GM18870 (cell line): ENCODE measurements around the gene VPS13A.
"Not testable (repeated sequence)": the region's sequence is repeated elsewhere in the genome, so short reads cannot be mapped to it uniquely, and the experiment has no call there.

Source experiments
- ATAC-seq: cut with Tn5 transposase; IDR thresholded peaks from one replicate; pipeline ENCODE4 v1.9.1; 2021; ENCODE audit warnings: moderate library complexity; ENCODE audit not compliant: unreplicated experiment

The VPS13A gene

GRCh38 chr9:77183581-77183980 is 6.2 kb downstream of the VPS13A start:
- ATAC-seq, result no peak

- ATAC-seq, result no peak
Measured at GRCh38 chr9:77188242-77188641, 10.9 kb downstream of the VPS13A start.

- ATAC-seq, result no peak
Measured at GRCh38 chr9:77194423-77194822, 17.1 kb downstream of the VPS13A start.

GRCh38 chr9:77210116-77210515 is 32.8 kb downstream of the VPS13A start:
- ATAC-seq, result no peak

GRCh38 chr9:77211561-77211960 is 34.2 kb downstream of the VPS13A start:
- no peak for ATAC-seq

- ATAC-seq, result no peak
Measured at GRCh38 chr9:77212801-77213200, 35.5 kb downstream of the VPS13A start.

- no peak for ATAC-seq
Measured at GRCh38 chr9:77215874-77216273, 38.5 kb downstream of the VPS13A start.

GRCh38 chr9:77218612-77219011 is 41.3 kb downstream of the VPS13A start:
- ATAC-seq, result no peak

GRCh38 chr9:77221431-77221830 is 44.1 kb downstream of the VPS13A start:
- ATAC-seq, result no peak

- ATAC-seq, result no peak
Measured at GRCh38 chr9:77224746-77225312, 47.5 kb downstream of the VPS13A start.

- ATAC-seq, result no peak
Measured at GRCh38 chr9:77236693-77237092, 59.4 kb downstream of the VPS13A start.

- no peak for ATAC-seq
Measured at GRCh38 chr9:77237896-77238295, 60.6 kb downstream of the VPS13A start.

GRCh38 chr9:77251050-77251449 is 73.7 kb downstream of the VPS13A start:
- ATAC-seq, result no peak

GRCh38 chr9:77257275-77257674 is 79.9 kb downstream of the VPS13A start:
- ATAC-seq, result no peak

GRCh38 chr9:77261605-77262004 is 84.3 kb downstream of the VPS13A start:
- no peak for ATAC-seq

- ATAC-seq, result not testable (repeated sequence)
Measured at GRCh38 chr9:77267762-77268161, 90.4 kb downstream of the VPS13A start.

- ATAC-seq, result peak; percentile 79
Measured at GRCh38 chr9:77271023-77271690, 93.8 kb downstream of the VPS13A start.

GRCh38 chr9:77276799-77277198 is 99.5 kb downstream of the VPS13A start:
- ATAC-seq, result no peak

- no peak for ATAC-seq
Measured at GRCh38 chr9:77277719-77278118, 100.4 kb downstream of the VPS13A start.

- ATAC-seq, result no peak
Measured at GRCh38 chr9:77283991-77284390, 106.7 kb downstream of the VPS13A start.

GRCh38 chr9:77284616-77285015 is 107.3 kb downstream of the VPS13A start:
- ATAC-seq, result no peak

GRCh38 chr9:77290373-77290772 is 113.0 kb downstream of the VPS13A start:
- ATAC-seq, result no peak

- no peak for ATAC-seq
Measured at GRCh38 chr9:77291714-77292113, 114.4 kb downstream of the VPS13A start.
